Measurements from ENCODE around the gene PEAR1.
A peak's percentile ranks its signal among the peaks of the same experiment; 100 is the strongest.

Gene PEAR1, protein sequence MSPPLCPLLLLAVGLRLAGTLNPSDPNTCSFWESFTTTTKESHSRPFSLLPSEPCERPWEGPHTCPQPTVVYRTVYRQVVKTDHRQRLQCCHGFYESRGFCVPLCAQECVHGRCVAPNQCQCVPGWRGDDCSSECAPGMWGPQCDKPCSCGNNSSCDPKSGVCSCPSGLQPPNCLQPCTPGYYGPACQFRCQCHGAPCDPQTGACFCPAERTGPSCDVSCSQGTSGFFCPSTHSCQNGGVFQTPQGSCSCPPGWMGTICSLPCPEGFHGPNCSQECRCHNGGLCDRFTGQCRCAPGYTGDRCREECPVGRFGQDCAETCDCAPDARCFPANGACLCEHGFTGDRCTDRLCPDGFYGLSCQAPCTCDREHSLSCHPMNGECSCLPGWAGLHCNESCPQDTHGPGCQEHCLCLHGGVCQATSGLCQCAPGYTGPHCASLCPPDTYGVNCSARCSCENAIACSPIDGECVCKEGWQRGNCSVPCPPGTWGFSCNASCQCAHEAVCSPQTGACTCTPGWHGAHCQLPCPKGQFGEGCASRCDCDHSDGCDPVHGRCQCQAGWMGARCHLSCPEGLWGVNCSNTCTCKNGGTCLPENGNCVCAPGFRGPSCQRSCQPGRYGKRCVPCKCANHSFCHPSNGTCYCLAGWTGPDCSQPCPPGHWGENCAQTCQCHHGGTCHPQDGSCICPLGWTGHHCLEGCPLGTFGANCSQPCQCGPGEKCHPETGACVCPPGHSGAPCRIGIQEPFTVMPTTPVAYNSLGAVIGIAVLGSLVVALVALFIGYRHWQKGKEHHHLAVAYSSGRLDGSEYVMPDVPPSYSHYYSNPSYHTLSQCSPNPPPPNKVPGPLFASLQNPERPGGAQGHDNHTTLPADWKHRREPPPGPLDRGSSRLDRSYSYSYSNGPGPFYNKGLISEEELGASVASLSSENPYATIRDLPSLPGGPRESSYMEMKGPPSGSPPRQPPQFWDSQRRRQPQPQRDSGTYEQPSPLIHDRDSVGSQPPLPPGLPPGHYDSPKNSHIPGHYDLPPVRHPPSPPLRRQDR

DNA sequence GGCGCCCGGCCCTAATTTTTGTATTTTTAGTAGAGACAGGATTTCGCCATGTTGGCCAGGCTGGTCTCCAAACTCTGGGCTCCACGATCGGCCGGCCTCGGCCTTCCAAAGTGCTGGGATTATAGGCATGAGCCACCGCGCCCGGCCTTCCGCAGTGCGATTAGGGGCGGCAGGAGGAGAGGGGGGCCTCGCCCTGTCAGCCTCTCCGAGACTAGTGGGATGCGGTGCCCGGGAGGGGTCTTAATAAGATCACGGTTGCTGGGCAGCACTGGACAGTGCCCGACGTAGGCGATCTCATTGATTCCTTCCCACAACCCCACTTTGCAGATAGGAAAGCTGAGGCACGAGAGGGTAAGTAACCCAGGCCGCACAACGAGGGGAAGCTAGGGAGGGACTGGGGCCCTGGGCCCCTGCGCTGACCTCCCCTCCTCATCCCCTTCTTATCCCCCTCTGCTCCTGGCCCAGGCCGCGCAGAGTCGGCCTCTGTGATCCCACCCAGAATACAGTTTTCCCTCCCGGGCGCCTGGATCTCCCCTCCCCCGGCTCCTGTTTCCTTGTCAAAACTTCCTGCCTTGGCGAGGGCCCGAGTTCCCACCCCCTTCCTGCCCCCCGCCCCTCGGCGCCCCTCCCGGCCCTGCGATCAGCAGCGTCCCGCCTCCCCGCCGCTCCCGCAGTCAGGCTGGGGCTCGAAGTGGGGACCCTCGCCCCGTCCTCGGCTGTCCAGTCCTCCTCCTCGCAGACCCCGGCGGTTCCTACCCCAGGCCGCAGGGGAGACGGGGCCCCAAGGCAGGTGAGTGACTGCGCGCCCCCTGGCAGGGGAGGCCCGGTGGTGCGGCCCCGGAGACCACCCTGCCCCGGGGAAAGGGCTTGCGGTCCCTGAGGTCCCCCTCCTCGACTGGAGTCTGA lies at the start of gene PEAR1:
Gene PEAR1, plus strand, starts transcription at position 671 of the 906 bp plus-strand sequence. CDS start 10,209 bp downstream, outside the sequence.
- in situ Hi-C loops (cut with HindIII; ENCODE audit: low sequenced_read_pairs): no loop called here
- DNase-seq (ENCODE audit: low read depth): no peak
- H3K4me3 ChIP-seq (ENCODE audit: low read depth, low read length): peak within 1 kb of the TSS; percentile 50
- TF ChIP-seq, protein P1, sequence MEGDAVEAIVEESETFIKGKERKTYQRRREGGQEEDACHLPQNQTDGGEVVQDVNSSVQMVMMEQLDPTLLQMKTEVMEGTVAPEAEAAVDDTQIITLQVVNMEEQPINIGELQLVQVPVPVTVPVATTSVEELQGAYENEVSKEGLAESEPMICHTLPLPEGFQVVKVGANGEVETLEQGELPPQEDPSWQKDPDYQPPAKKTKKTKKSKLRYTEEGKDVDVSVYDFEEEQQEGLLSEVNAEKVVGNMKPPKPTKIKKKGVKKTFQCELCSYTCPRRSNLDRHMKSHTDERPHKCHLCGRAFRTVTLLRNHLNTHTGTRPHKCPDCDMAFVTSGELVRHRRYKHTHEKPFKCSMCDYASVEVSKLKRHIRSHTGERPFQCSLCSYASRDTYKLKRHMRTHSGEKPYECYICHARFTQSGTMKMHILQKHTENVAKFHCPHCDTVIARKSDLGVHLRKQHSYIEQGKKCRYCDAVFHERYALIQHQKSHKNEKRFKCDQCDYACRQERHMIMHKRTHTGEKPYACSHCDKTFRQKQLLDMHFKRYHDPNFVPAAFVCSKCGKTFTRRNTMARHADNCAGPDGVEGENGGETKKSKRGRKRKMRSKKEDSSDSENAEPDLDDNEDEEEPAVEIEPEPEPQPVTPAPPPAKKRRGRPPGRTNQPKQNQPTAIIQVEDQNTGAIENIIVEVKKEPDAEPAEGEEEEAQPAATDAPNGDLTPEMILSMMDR (IDR thresholded peaks at IDR 0.05; ENCODE audit: low read depth, low read length, missing control alignments): peak; percentile 16

DNA sequence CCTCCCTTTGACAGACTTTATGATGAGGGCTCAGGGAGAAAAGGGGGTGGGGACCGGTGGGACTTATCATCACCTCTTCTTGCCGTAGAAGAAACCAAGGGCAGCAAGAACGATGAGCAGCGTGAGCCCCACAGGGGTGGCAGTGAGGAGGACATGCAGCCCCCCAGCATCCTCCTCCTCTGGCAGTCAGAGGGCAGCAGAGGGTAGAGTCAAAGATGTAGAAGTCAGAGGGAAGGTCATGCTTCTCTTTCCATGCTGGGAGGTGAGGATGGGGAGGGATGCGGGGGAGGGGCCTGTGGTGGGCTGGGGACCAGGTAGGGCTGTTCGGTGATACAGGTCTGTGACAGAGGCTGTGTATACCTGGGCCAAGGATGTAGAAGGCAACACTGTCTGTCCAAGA lies 49.4 kb upstream of the PEAR1 start:
- in situ Hi-C loops (cut with HindIII; ENCODE audit: low sequenced_read_pairs): no loop called here
- DNase-seq (ENCODE audit: low read depth): no peak
- TF ChIP-seq, protein P1 (IDR thresholded peaks at IDR 0.05; ENCODE audit: low read depth, low read length, missing control alignments): no peak
- H3K4me3 ChIP-seq (ENCODE audit: low read depth, low read length): no peak overlapping the region

DNA sequence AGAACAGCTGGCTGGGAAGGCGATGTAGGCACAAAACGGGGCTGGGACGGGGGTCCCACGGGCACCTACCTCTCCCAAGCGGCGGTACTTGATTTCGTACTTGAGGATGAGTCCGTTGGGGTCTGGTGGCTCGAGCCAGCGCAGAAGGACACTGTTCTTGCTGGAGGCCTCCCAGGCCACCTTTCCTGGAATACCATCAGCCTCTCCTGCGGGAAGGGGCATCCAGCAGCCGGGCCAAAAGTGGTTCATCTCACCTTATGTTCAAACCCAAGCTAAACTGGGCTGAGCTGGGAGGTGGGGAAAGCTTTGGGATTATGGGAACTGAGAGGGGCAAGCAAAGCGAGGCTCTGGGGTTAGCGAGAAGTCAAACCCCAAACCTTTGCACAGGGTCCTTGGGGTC lies 48.9 kb upstream of the PEAR1 start:
- H3K4me3 ChIP-seq (ENCODE audit: low read depth, low read length): no peak overlapping the region
- TF ChIP-seq, protein P1 (IDR thresholded peaks at IDR 0.05; ENCODE audit: low read depth, low read length, missing control alignments): no peak

DNA sequence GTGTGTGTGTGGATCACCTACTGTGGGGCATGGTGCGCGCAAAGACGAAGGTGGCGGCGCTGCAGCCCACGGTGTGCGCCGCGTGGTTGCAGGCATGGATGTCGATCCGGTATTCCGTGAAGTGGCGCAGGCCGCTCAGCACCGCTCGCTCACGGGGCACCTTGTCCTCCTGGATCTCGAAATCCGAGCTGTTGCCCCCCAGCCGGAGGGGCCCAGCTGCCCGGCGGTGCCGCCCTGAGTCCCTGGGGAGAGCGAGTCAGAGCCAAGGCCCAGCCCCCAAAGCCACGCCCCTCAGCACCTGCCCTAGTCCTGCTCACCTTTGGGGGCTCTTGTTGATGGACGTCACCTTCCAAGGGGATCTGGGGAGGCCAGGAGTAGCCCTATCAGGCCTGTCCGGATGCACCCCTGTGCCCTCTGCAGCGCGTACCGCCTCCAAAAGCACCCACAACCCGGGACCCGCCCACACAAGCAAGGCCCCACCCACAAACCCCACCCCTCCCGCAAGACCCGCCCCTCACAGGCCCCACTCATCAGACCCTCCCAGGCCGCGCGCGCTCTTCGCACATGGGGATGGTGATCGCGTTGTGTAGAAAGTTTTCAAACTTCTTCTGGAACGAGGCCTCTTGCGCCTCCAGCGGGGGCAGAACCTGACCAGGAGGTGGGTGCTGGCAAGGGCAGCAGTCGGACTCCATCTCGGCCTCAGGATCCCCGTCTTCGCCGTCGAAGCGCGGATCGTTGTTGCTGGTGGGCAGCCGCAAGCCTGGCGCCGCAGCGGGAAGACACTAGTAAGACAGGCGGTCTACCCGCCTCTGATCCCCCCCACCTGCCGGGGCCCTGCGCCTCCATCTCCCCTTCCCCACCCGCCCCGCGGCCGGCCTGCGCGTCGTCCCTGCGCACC lies 48.2 kb upstream of the PEAR1 start:
- H3K4me3 ChIP-seq (ENCODE audit: low read depth, low read length): no peak overlapping the region
- no peak for DNase-seq (ENCODE audit: low read depth)

More for the DNA sequence above, 48.9 kb upstream of the PEAR1 start:
- no peak for DNase-seq (ENCODE audit: low read depth)
- in situ Hi-C loops (cut with HindIII; ENCODE audit: low sequenced_read_pairs): no loop called here

DNA sequence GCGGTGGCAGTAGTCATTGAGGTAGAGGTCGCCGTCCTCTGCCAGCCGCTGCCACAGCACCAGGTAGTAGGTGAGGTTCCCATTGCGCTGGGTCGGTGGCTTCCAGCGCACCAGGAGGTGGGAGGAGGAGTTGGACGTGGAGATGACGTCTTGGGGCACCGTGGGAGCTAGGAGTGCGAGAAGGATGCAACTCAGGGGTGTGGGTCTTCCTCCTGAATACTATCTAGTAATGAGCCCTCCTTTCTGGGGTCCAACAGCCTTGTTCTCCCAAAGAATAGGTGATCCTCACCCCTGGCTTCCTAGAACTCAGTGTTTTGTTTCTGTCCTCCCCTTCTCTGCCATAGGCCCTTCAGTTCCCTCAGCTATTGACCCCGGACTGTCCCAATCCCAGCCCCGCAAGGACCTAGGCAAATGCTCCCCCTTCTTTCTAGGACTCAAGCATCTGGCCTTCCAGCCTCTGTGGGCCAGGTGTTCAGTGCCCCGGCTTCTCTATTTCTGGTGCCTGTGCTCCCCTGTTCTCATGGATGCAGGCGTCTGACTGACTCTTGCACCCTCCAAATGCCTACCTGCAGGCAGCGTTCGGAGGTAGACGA lies 47.5 kb upstream of the PEAR1 start:
- in situ Hi-C loops (cut with HindIII; ENCODE audit: low sequenced_read_pairs): no loop called here
- TF ChIP-seq, protein P1 (IDR thresholded peaks at IDR 0.05; ENCODE audit: low read depth, low read length, missing control alignments): no peak
- H3K4me3 ChIP-seq (ENCODE audit: low read depth, low read length): no peak overlapping the region
- DNase-seq (ENCODE audit: low read depth): no peak

More for the DNA sequence above, 48.2 kb upstream of the PEAR1 start:
- TF ChIP-seq, protein P1 (IDR thresholded peaks at IDR 0.05; ENCODE audit: low read depth, low read length, missing control alignments): no peak
- in situ Hi-C loops (cut with HindIII; ENCODE audit: low sequenced_read_pairs): no loop called here

Measured in astrocyte of the cerebellum (primary cell).